A549 treated with AZD9567 at 1 μM for 4 hours (cell line): Measurements from ENCODE around the gene OR6B2. TPM values are rescaled to one million over a fixed set of nuclear protein-coding genes. Genes with fewer than 3 reads are reported as not detected.

Experiments
- total RNA-seq: library from RNA; stranded (reverse); fragments of 200-300 nt; extraction: Qiagen RNA extraction; gene quantifications from 5 replicates; pipeline ENCODE4 v1.2.3, GENCODE V29; 2022; ENCODE audit not compliant: insufficient read depth

Gene OR6B2
- total RNA-seq = not detected in 5 replicates

DNA sequence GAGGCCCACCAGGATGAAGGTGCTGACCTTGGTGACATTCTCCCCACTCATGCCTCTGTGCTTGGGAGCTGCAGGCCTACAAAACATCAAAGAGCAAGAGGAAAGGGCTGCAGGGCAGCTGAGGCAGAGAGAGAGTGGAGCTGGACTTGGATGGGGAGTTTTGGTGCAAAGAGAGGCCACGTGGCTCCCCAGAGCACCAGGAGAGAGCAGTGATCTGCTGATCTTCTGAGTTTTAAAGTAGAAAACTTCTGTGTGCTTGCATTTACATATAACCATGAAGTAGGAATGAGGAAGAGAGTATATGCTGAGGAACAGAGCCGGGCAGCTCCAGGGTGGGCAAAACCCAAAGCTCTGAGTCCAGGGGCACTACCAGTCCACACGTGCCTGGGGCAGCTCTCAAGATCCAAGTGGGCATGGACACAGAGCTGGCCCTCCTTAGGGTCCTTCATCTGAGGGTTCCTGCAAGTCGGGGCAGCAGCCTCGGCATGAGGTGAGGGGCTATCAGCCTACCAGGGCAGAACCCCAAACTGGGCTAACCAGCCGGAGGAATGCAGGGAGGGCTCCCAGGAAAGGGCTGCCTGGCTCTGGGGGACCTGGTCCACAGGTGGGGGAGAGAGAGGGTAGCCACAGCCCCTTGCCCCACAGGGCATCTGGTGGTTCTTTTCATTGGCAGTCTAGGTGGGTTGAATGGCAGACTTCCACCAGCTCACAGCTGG is at the start of gene OR6B2:
Gene OR6B2, minus strand, starts transcription at position 51 of the 716 bp plus-strand sequence. Its CDS starts 0 bp downstream, at position 51.

DNA sequence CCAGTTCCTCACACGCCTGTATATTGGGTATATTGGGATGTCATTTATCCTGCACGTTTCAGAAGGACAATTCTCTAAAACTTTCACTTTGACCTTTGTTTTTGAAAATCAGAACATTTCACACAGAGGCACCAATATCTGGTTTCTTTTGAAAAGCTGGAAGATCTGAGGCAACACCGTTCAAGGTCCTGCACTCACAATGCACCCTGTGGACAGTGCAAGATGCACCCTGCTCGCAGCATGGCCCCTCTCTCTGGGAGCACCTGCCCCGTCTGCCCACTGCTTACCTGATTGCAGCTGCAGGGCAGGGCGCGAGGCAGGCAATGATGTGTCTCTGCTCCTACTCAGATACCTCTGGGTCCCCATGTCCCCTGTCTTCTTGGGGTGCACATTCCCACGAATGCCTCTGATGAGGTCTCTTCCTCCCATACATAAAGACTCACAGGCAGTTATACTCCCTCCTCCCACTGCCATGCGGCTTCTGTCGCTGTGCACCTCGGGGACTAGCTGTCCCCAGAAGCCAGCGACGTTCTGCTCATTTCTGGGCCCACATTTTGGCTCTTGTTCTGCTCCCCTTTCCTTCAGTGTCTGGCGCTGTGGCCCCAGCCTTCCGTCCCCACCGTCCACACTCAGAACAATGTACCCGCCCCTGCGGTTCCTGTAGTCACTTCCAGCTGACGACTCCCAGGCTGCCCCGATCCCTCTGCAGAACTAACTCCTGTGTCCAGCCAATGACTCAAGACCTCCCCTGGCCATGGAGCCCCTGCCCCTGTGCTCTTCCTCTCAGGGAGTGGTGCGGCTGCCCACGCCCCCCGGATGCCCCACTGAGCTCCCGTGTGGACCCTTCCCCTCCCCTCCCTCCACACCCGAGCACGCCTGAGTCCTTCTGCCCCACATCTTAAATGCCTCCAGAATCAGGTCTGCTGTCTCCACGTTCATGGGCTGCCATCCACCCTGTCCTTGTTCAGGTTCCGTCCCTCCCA is 23.2 kb upstream of the OR6B2 start, which contains the start of gene OR6B3:
Gene OR6B3, minus strand, starts transcription at position 349 of the 983 bp plus-strand sequence.

Other genes starting within 250 kb of the OR6B2 start
- gene NDUFA10, start 5.1 kb downstream of the OR6B2 start, total RNA-seq = 123 to 171 TPM (median 124 TPM) in 5 replicates
- not detected in 5 replicates for gene OR6B3, start 23.1 kb upstream of the OR6B2 start, total RNA-seq
- gene COPS9, start 105.9 kb upstream of the OR6B2 start, total RNA-seq = 217 to 313 TPM (median 300 TPM) in 5 replicates
- not detected in 5 replicates for gene OTOS, start 110.2 kb upstream of the OR6B2 start, total RNA-seq